WERI-Rb-1 (cell line): ENCODE results near the gene GAB2.

ENCODE experiments used
- DNase-seq: peaks from one replicate; pipeline ENCODE4 v3.0.0-alpha.2; 2020
- H3K27ac ChIP-seq: fragments of 250-450 bp; sonication (Bioruptor Pico); 2 replicates; pipeline ENCODE4 v1.5.1; 2020; ENCODE audit warnings: mild to moderate bottlenecking, moderate library complexity
- H3K27me3 ChIP-seq: fragments of 250-450 bp; sonication (Bioruptor Pico); 2 replicates; pipeline ENCODE4 v1.5.1; 2021; ENCODE audit warnings: mild to moderate bottlenecking, low read depth, moderate library complexity; ENCODE audit not compliant: insufficient read depth, severe bottlenecking
- H3K36me3 ChIP-seq: fragments of 250-450 bp; sonication (Bioruptor Pico); 2 replicates; pipeline ENCODE4 v1.5.1; 2020; ENCODE audit warnings: mild to moderate bottlenecking, moderate library complexity
- H3K4me3 ChIP-seq: 2 replicates; pipeline ENCODE4 v1.5.1; 2011; ENCODE audit warnings: low read depth, mild to moderate bottlenecking, control low read depth, low read length
- H3K9me3 ChIP-seq: fragments of 250-450 bp; sonication (Bioruptor Pico); 2 replicates; pipeline ENCODE4 v1.5.1; 2021; ENCODE audit warnings: mild to moderate bottlenecking, moderate library complexity; ENCODE audit not compliant: severe bottlenecking
- TF ChIP-seq, protein P1 (sequence below): IDR thresholded peaks from 2 replicates; pipeline ENCODE4 v1.5.1; 2011; ENCODE audit warnings: low read depth, mild to moderate bottlenecking, control low read depth, inconsistent platforms, low read length

Gene GAB2

GRCh38 chr11:78414321-78415051 lies 3.1 kb downstream of the GAB2 start:
- Histone ChIP-seq H3K27ac (no peak overlapping the region), H3K27me3 (no peaks in the 10 kb centered on the region), H3K36me3 (no peaks in the 10 kb centered on the region), H3K4me3 (no peak overlapping the region), H3K9me3 (peaks cover 3% of the 10 kb centered on the region)
- TF ChIP-seq, protein P1, sequence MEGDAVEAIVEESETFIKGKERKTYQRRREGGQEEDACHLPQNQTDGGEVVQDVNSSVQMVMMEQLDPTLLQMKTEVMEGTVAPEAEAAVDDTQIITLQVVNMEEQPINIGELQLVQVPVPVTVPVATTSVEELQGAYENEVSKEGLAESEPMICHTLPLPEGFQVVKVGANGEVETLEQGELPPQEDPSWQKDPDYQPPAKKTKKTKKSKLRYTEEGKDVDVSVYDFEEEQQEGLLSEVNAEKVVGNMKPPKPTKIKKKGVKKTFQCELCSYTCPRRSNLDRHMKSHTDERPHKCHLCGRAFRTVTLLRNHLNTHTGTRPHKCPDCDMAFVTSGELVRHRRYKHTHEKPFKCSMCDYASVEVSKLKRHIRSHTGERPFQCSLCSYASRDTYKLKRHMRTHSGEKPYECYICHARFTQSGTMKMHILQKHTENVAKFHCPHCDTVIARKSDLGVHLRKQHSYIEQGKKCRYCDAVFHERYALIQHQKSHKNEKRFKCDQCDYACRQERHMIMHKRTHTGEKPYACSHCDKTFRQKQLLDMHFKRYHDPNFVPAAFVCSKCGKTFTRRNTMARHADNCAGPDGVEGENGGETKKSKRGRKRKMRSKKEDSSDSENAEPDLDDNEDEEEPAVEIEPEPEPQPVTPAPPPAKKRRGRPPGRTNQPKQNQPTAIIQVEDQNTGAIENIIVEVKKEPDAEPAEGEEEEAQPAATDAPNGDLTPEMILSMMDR, result no peak; the same call in 1 of the 2 replicates
- DNase-seq, result no peak

GRCh38 chr11:78408619-78409018 lies 9.0 kb downstream of the GAB2 start:
- Histone ChIP-seq H3K36me3 (no peaks in the 10 kb centered on the region), H3K27ac (no peak overlapping the region), H3K9me3 (peaks cover 3% of the 10 kb centered on the region), H3K27me3 (no peaks in the 10 kb centered on the region), H3K4me3 (no peak overlapping the region)
- DNase-seq, result no peak
- TF ChIP-seq, protein P1, result no peak

- no peak for DNase-seq
- peaks cover 3% of the 10 kb centered on the region for H3K9me3 ChIP-seq
- no peak overlapping the region for H3K4me3 ChIP-seq
Measured at GRCh38 chr11:78406568-78407196, 10.9 kb downstream of the GAB2 start.

DNA sequence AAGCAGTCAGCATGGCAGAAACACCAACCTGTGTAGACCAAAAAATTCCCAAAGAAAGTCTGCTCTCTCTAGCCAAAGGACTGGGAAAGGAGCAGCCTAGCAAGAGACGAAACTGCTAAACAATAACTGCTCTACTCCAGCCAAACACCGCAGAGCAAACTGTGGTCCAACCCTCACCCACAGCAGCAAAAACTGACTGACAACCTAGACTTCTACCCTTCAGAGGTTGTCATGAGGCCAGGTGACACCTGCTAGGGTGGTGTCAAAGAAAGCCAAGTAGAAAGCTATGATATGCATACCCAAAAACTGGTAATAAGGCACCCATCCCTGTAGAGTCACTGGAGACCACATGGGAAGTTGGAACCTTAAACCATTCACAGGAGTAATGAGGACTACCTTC lies 11.8 kb downstream of the GAB2 start:
- no peaks in the 10 kb centered on the region for H3K27me3 ChIP-seq
- no peak overlapping the region for H3K27ac ChIP-seq
- H3K4me3 ChIP-seq, result no peak overlapping the region
- peaks cover 3% of the 10 kb centered on the region for H3K9me3 ChIP-seq
- TF ChIP-seq, protein P1, result no peak
- no peak for DNase-seq
- no peaks in the 10 kb centered on the region for H3K36me3 ChIP-seq

More at GRCh38 chr11:78406568-78407196, 10.9 kb downstream of the GAB2 start:
- Histone ChIP-seq H3K27ac (no peak overlapping the region), H3K27me3 (no peaks in the 10 kb centered on the region), H3K36me3 (no peaks in the 10 kb centered on the region)
- TF ChIP-seq, protein P1, result no peak

DNA sequence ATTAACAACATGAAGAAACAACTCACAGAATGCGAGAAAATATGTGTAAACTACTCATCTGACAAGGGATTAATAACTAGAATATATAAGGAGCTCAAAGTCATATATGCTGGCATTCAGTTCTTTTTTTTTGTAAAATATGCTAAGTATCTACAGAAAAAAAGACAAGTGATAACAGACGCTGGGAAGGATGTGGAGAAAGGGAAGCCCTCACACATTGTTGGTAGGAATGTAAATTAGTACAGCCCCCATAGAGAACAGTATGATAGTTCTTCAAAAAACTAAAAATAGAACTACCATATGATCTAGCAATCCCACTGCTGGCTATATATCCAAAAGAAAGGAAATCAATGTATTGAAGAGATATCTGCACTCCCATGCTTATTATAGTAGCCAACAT lies 13.8 kb downstream of the GAB2 start:
- no peak for DNase-seq
- no peak overlapping the region for H3K27ac ChIP-seq
- TF ChIP-seq, protein P1, result no peak
- H3K9me3 ChIP-seq, result no peaks in the 10 kb centered on the region
- H3K36me3 ChIP-seq, result no peaks in the 10 kb centered on the region
- H3K27me3 ChIP-seq, result no peaks in the 10 kb centered on the region
- no peak overlapping the region for H3K4me3 ChIP-seq
